DND-41 (cell line): ENCODE measurements around the gene CCDC148.

Experiments
- CTCF ChIP-seq: IDR thresholded peaks from 2 replicates; pipeline ENCODE4 v1.5.1; 2012; ENCODE audit warnings: borderline replicate concordance, low read length, moderate library complexity, mild to moderate bottlenecking; ENCODE audit not compliant: poor library complexity, severe bottlenecking; ENCODE audit errors: extremely low read depth
- EZH2 ChIP-seq: IDR thresholded peaks from 3 replicates; pipeline ENCODE4 v1.6.1; 2012; ENCODE audit warnings: borderline replicate concordance, low read depth, mild to moderate bottlenecking, moderate library complexity, low read length, inconsistent platforms; ENCODE audit not compliant: severe bottlenecking

DNA sequence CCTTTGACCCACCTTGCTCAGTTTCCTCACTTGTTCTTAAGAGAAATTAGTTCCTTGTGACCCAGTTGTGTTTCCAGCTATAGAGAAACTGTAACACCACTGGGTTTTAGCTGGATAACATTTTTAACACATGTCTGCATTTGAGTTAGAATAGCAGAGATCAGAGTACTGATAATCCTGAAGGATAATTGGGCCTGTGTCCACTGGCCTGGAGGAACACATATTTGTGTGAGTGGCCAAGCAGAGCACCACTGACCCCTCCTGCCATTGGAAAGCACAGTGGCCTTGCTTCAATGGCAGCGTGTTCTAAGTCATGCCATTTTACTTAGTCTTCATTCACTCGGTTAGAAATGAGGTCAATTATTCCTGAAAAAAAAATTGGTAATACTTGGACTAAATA lies 42.8 kb upstream of the CCDC148 start:
- TF ChIP-seq CTCF (no peak), EZH2 (no peak)
